Peyer's patch (tissue), 4 donors: Measurements from ENCODE around the gene GOLGA8B. TPM values are rescaled to one million over a fixed set of nuclear protein-coding genes. Genes with fewer than 3 reads are reported as not detected.

ENCODE experiments used
- DNase-seq, 3 donors: peaks; one replicate each; pipeline ENCODE4 v3.0.0-alpha.2; 2017 to 2019
- H3K27ac ChIP-seq, 4 donors: fragments of 200-600 bp; sonication (generic); one replicate each; pipeline ENCODE4 v1.5.1; 2016 to 2019
- H3K27me3 ChIP-seq, 2 donors: fragments of 200-600 bp; sonication (generic); one replicate each; pipeline ENCODE4 v1.5.1; 2019
- H3K36me3 ChIP-seq, 3 donors: fragments of 200-600 bp; sonication (generic); one replicate each; pipeline ENCODE4 v1.5.1; 2016 to 2019
- H3K4me1 ChIP-seq, 4 donors: fragments of 200-600 bp; sonication (generic); one replicate each; pipeline ENCODE4 v1.5.1; 2016 to 2019
- H3K4me3 ChIP-seq, 4 donors: fragments of 200-600 bp; sonication (generic); 1 replicate in 3 of 4; 2 replicates in 1 of 4; pipeline ENCODE4 v1.5.1; 2016 to 2019; ENCODE audit warnings: mild to moderate bottlenecking in 1 of 4
- H3K9me3 ChIP-seq, 4 donors: fragments of 200-600 bp; sonication (generic); one replicate each; pipeline ENCODE4 v1.5.1; 2016 to 2019; ENCODE audit warnings: mild to moderate bottlenecking in 1 of 4
- CTCF ChIP-seq, 6 experiments: fragments of 450-650 bp in 4 of 6; fragments of 200-600 bp in 2 of 6; sonication (generic) in 1 of 6; IDR thresholded peaks; one replicate each; pipeline ENCODE4 v1.5.1; 2017 to 2019; ENCODE audit warnings: antibody characterized with exemption in 6 of 6, mild to moderate bottlenecking in 3 of 6, moderate library complexity in 1 of 6
- POLR2A ChIP-seq, 2 donors: fragments of 450-650 bp; IDR thresholded peaks; one replicate each; pipeline ENCODE4 v1.5.1; 2017; ENCODE audit warnings: antibody characterized with exemption in 2 of 2, mild to moderate bottlenecking in 2 of 2, moderate library complexity in 2 of 2
- total RNA-seq, 4 donors: library from RNA; depleted of rRNA; stranded (reverse); fragments of >200 nt; gene quantifications; one replicate each; pipeline ENCODE4 v1.1.0, GENCODE V29; 2016

Gene GOLGA8B
- total RNA-seq, 4 donors from 2014 or later, result 152 to 781 (median 264) TPM

- Histone ChIP-seq H3K27ac (no peak overlapping the region), H3K36me3 (no peaks in the 10 kb centered on the region), H3K4me1 (no peaks in the 10 kb centered on the region), H3K27me3 (no peaks in the 10 kb centered on the region), H3K4me3 (no peak overlapping the region), H3K9me3 (no peaks in the 10 kb centered on the region)
- TF ChIP-seq CTCF (IDR thresholded peaks at IDR 0.05) (no peak), POLR2A (IDR thresholded peaks at IDR 0.05) (no peak)
- no peak for DNase-seq
These were observed 37.4 kb upstream of the GOLGA8B start for GRCh38 chr15:34620814-34621213.

GRCh38 chr15:34620142-34620541 lies 36.7 kb upstream of the GOLGA8B start:
- H3K36me3 ChIP-seq, result no peaks in the 10 kb centered on the region
- H3K27me3 ChIP-seq, result no peaks in the 10 kb centered on the region
- TF ChIP-seq CTCF (IDR thresholded peaks at IDR 0.05) (no peak), POLR2A (IDR thresholded peaks at IDR 0.05) (no peak)
- H3K9me3 ChIP-seq, result no peaks in the 10 kb centered on the region
- no peak overlapping the region for H3K4me3 ChIP-seq
- no peak for DNase-seq
- no peak overlapping the region for H3K27ac ChIP-seq
- H3K4me1 ChIP-seq, result no peaks in the 10 kb centered on the region

GRCh38 chr15:34619151-34619550 lies 35.7 kb upstream of the GOLGA8B start:
- Histone ChIP-seq H3K27ac (no peak overlapping the region), H3K4me3 (no peak overlapping the region), H3K9me3 (no peaks in the 10 kb centered on the region)

GRCh38 chr15:34618073-34618472 lies 34.6 kb upstream of the GOLGA8B start:
- Histone ChIP-seq H3K4me3 (no peak overlapping the region), H3K4me1 (no peaks in the 10 kb centered on the region), H3K9me3 (no peaks in the 10 kb centered on the region), H3K27ac (no peak overlapping the region), H3K36me3 (no peaks in the 10 kb centered on the region), H3K27me3 (no peaks in the 10 kb centered on the region)
- DNase-seq, result no peak
- no peak for TF ChIP-seq POLR2A (IDR thresholded peaks at IDR 0.05)
- no peak for TF ChIP-seq CTCF (IDR thresholded peaks at IDR 0.05)

More at GRCh38 chr15:34619151-34619550, 35.7 kb upstream of the GOLGA8B start:
- no peaks in the 10 kb centered on the region for H3K4me1 ChIP-seq
- no peaks in the 10 kb centered on the region for H3K27me3 ChIP-seq
- no peaks in the 10 kb centered on the region for H3K36me3 ChIP-seq
- no peak for TF ChIP-seq CTCF (IDR thresholded peaks at IDR 0.05)
- no peak for TF ChIP-seq POLR2A (IDR thresholded peaks at IDR 0.05)
- DNase-seq, result no peak

GRCh38 chr15:34616613-34617012 lies 33.2 kb upstream of the GOLGA8B start:
- no peaks in the 10 kb centered on the region for H3K27me3 ChIP-seq
- H3K27ac ChIP-seq, result no peak overlapping the region
- H3K4me1 ChIP-seq, result no peaks in the 10 kb centered on the region
- H3K9me3 ChIP-seq, result no peaks in the 10 kb centered on the region
- no peak overlapping the region for H3K4me3 ChIP-seq
- TF ChIP-seq CTCF (IDR thresholded peaks at IDR 0.05) (no peak), POLR2A (IDR thresholded peaks at IDR 0.05) (no peak)
- H3K36me3 ChIP-seq, result no peaks in the 10 kb centered on the region
- no peak for DNase-seq

- H3K36me3 ChIP-seq, result no peaks in the 10 kb centered on the region
- no peaks in the 10 kb centered on the region for H3K4me1 ChIP-seq
- no peak for DNase-seq
- H3K27ac ChIP-seq, result no peak overlapping the region
- no peaks in the 10 kb centered on the region for H3K9me3 ChIP-seq
- no peak overlapping the region for H3K4me3 ChIP-seq
- TF ChIP-seq CTCF (IDR thresholded peaks at IDR 0.05) (no peak), POLR2A (IDR thresholded peaks at IDR 0.05) (no peak)
- no peaks in the 10 kb centered on the region for H3K27me3 ChIP-seq
These were observed 30.5 kb upstream of the GOLGA8B start for GRCh38 chr15:34613997-34614396.
